HUDEP-2 (cell line): ENCODE measurements around the gene HDDC2.
A peak's percentile ranks its signal among the peaks of the same experiment; 100 is the strongest.
"Not testable (repeated sequence)": the region's sequence is repeated elsewhere in the genome, so short reads cannot be mapped to it uniquely, and the experiment has no call there.

Source experiments
- DNase-seq, 76 experiments: peaks; one replicate each; lab custom pipeline; 2025; ENCODE audit not compliant: unreplicated experiment in 76 of 76; lab: John Stamatoyannopoulos, UW

Gene HDDC2

GRCh38 chr6:125307150-125307838 lies 5.5 kb upstream of the HDDC2 start:
- DNase-seq: peak in 34 of 76 experiments; percentile 8 to 79 (median 34)

GRCh38 chr6:125306756-125307149 lies 5.0 kb upstream of the HDDC2 start:
- DNase-seq: no peak

DNA sequence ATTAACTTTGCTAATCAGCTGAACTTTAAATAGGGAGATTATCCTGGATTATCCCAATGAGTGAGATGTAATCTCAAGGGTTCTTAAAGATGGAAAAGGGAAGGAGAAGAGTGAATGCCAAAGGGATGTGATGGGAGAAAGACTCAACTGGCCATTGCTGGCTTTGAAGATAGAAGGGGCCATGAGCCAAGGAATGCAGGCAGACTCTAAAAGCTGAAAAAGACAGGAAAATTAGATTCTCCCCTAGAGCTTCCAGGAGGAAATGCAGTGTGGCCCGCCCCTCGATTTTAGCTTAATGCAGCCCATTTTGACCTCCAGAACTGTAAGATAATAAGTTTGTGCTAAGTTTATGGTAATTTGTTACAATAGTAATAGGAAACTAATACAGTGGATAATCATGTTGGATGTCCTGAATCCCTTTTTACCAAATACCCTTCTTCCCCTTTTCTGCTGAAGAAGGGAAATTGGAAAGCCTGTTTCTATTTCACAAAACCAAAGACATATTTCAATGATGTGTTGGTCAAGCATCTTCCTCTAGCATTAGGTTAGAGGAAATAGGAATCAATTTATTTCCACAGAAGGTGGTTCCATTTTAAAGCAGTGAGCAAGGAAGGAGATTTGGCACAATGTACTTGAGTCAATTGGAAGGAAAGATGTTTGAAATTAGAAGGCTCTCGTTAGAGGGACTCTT lies 3.3 kb upstream of the HDDC2 start:
- no peak for DNase-seq

- peak in 8 of 76 experiments; percentile 3 to 29 (median 14) for DNase-seq
Observed at GRCh38 chr6:125303512-125303854, 1.7 kb upstream of the HDDC2 start.

GRCh38 chr6:125302840-125303511 lies 1.2 kb upstream of the HDDC2 start:
- peak in 1 of 76 experiments; percentile 9 for DNase-seq

GRCh38 chr6:125300992-125301434 lies 754 bp downstream of the HDDC2 start:
- peak in 3 of 76 experiments; percentile 15 to 50 (median 21) for DNase-seq

DNA sequence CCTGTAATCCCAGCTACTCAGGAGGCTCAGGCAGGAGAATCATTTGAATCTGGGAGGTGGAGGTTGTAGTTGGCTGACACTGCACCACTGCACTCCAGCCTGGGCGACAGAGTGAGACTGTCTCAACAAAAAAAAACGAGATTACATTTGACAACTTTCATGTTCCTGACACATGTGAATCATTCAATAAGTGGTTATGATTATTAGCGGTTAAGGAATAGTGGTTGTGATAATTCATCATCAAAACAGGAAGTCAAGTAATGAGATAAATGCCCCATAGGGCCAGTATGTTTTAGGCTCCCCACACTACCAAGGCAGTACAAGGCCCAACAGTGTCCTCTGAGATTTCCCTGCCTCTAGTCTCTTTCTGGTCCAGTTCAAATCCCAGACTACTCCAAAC lies 2.5 kb downstream of the HDDC2 start:
- DNase-seq: no peak

- DNase-seq: no peak
Observed at GRCh38 chr6:125296471-125296870, 5.3 kb downstream of the HDDC2 start.

DNA sequence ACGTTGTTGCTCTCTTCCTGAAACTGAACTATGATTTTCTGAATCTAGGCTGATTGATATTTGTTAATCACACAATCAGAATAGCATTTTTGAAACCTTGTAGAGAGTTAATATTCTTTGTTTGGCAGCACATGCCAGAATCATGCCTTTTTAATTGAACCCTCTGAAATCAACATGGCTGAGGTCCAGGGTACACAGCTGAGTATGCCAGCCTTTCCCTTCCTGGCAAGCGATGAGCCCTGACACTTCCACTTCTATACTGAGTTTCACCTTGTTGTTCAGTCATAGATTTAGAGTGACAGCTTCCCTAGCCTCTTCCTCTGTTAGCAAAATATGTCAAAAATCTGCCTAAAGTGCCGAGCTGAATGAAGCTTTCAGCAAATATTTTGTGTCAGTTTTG lies 6.8 kb downstream of the HDDC2 start:
- DNase-seq: no peak

DNA sequence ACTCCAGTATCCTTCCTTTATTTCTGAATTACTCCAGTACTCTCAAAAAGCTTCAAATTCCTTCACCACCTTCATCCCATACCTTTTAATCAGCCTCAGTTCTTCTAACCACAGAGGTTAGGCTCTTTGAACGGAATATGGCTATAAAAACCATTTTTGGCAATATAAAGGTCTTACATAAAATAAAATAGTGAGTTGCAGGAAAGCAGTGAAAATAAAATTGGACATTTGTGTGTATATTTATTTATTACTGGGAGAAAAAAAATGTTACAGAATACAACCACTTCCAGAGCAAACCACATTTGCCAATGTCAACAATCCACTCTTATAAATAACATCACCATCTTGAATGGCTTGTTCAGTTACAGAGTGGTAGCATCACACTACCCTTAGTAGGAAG lies 7.7 kb downstream of the HDDC2 start:
- DNase-seq: no peak

DNA sequence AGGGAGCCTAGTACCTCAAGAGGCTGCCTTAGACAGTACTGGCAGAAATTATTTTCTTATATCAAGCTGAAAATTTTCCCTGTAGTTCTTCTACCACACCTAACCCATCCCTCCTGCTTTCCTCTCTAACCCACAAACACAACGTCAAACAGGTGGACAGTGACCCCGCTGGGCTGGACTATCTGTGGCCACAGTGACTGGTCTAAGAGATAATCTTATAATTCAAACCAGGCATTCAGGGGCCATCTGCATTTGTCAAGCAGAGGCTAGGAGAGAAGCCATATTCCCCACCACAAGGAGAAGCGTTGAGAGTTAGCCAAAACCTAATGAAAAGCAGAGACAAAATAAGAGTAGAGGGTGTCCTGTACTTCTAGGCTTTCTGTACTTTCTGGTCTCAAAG lies 8.2 kb downstream of the HDDC2 start:
- no peak for DNase-seq

DNA sequence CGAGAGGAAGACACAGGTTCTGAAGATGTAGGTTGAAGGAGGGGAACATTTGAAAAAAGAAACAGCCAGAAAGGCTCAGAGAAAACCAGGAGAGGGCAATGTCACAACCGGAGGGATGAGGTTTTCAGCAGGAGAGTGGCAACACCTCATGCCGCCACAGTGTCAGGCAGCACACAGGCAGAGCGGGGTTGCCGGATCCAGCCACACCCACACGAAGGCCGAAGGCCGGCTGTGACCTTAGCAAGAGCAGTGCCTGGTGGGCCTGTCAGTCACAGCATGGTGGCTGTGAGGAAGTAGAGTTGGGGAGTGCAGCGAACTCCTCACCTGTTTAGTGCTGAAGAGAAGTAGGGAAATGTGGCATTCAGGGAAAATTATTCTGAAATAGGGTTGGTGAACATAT lies 14.0 kb downstream of the HDDC2 start:
- DNase-seq: no peak

GRCh38 chr6:125285936-125286335 lies 15.8 kb downstream of the HDDC2 start:
- DNase-seq: no peak

GRCh38 chr6:125285353-125285752 lies 16.4 kb downstream of the HDDC2 start:
- DNase-seq: no peak

- not testable (repeated sequence) for DNase-seq
Observed at GRCh38 chr6:125282470-125282869, 19.3 kb downstream of the HDDC2 start.

GRCh38 chr6:125280370-125281035 lies 21.3 kb downstream of the HDDC2 start:
- not testable (repeated sequence) for DNase-seq

- DNase-seq: no peak
Observed at GRCh38 chr6:125279961-125280360, 21.8 kb downstream of the HDDC2 start.

- DNase-seq: no peak
Observed at GRCh38 chr6:125277838-125278237, 23.9 kb downstream of the HDDC2 start.

DNA sequence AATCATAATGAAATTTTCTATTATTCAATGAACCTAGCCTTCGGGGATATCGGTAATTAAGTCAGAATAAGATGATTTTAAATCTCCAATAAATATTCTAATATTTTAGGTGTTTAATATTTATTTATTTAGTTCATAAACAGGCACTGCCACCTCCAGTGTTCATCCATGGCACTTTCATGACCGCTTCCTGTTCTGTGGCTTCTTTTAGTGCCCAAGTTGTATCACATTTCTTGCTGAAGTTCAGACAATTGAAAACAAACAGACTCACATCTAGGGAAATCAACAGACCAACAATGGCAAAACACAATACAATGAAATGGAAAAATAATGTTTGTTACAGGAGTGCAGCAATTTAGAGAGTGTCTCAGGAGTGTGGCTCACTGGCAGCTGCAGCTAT lies 26.0 kb downstream of the HDDC2 start:
- no peak for DNase-seq

- no peak for DNase-seq
Observed at GRCh38 chr6:125274935-125275334, 26.8 kb downstream of the HDDC2 start.

DNA sequence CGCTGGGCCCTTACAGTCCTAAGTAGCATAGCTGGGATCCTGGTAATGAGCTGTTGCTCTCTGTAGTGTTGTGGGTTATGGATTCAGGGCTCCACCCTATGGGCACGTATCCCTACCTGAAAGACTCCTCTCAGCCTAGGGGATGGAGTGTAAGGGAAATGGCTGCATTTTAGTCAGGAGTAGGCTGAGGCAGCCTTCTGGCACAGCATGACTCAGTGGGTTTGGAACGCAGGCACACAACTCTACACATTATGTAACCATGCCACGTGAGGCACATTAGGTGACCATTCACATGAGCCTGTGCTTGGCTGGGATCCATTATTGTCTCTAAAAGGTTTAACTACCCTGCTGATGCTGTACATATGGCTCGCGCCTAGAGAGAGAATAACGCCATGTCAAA lies 27.8 kb downstream of the HDDC2 start:
- DNase-seq: no peak
